NK-92 (cell line): ENCODE measurements around the gene SWI5.
"Not testable (repeated sequence)": the region's sequence is repeated elsewhere in the genome, so short reads cannot be mapped to it uniquely, and the experiment has no call there.

Source experiments
- DNase-seq: peaks from one replicate; lab custom pipeline; 2025; ENCODE audit not compliant: unreplicated experiment; lab: John Stamatoyannopoulos, UW

Gene SWI5

DNA sequence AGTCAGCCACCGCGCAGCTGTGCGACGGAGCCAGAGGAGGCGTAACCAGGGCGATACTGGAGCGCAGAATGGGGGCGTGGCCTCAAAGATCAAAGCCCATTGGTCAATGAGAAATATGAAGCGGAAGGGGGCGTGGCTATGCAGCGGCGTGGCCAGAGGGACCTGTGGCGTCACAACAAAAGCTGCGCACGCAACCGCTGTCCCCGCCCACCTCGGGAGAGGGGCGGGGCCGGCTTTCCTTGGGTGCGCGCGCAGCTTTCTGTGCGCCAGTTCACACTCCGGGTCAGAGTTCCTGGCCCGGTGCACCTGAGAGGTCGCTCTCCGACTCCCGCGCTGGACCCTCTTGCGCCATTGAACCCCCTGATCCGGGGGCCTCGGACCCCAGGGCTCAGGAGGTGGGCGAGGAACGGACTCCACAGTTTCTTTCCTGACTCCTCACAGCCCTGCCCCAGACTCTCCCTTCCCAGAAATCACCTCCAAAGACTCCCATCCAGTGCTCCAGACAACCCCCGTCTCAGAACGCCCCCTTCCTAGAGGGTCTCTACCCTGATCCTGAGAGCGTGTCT lies at the start of gene SWI5:
Gene SWI5, plus strand, starts transcription at position 269 of the 566 bp plus-strand sequence.
- DNase-seq, result peak; percentile 96

DNA sequence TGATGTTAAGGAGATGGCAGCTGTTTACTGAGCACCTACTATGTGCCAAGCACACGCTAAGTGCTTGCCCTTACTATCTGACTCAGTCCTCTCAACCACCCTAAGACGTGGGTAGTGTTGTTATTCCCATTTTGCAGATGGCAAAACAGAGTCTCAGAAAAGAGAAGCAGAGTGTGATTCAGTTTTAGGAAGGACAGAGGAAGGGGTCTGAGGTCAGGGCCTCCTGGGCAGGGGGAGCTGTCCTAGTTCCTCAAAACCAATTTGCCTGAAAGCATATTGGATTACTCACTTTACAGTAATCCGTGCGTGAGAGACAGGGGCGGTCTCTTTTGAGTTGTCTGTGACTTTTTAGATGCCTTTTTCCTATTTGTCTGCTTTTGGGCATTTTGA lies 49.7 kb upstream of the SWI5 start:
- DNase-seq, result no peak

DNA sequence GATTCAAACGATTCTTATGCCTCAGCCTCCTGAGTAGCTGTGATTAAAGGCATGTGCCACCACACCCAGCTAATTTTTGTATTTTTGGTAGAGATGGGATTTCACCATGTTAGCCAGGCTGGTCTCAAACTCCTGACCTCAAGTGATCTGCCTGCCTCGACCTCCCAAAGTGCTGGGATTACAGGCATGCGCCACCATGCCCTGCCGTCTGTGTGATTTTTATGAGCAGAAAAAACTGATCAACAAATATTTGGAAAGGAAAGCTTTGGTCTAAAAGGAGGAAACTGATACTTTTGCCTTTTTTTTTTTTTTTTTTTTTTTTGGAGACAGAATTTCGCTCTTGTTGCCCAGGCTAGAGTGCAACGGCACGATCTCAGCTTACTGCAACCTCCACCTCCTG lies 45.2 kb upstream of the SWI5 start:
- not testable (repeated sequence) for DNase-seq

DNA sequence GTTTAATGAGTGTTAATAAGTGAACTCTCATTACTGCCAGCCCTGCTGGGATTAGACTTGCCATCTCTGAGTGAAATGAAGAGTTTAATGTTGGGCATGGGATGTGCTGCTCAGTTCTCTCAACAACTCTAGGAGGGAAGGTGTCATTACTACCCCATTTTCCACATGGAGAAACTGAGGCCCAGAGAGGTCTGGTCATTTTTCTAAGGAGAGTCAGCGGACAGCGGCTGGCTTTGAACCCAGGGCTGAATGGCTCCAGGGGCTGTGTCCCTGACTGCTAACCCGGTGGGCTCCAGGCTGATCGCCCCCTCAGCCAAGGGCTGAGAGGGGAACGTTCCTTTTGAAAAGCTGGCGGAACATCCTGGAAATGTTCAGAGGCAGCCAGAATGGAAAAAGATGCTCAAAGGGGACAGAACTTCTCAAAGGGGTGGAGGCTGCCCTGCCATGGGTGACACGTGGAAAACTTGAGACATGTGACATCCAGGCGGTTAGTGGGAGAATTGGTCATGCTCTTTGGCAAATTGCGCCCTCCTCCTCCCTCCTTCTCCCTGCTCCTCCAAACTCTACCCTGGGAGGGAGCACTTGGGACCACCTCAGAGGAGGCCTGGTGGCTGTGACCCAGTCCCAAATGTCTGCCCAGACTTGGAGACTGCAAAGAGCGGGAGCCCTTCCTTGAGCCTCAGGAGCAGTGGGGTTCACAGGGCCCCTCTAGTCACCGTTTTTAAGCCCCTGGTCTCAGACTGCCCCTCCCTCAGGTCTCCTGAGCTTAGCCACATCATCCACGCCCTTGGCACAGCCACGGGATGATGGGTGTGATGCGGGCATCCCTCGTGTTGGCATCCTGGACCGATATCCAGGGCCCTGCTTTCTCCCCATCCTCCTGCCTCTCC lies 44.2 kb upstream of the SWI5 start:
- DNase-seq, result no peak

DNA sequence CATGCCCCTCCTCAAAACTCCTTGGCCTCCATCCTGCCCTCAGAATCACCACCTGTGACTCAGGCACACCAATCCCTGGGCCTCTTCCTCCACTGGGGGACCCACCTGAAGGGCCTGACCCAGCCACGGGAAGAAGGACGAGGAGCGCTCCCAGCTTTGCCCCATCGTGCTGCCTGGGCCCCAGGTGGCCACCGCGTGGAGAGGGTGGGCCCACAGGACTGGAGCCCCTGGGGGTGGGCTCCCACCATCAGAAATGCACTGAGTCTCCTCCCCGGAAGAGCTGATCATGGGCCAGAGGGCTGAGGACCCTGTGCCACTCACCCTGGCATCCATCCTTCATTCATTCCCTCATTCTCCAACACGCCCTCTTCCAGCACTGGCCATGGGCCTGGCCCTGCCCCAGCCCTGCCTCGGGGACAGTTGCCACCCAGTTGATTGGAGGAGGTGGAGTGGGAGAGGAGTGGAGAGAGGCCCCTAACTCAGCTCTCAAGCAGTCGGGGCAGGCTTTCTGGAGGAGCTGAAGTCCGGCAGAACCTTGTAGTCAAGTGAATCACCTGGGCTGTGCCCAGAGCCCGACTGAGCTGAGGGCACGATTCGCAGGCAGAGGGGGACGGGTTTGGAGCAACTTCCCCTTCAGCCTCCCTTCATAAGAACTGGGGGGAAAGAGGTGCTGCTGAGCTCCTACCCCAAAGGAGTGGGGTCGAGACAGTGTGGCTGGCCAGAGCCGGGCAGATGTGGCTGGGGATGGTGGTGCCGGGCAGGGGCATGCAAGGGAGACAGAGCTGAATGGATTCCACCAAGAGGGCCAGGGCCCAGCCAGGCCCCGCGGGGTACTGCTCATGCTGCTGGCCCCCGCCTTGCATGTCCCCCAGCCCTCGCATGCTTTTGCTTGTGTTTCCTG lies 43.3 kb upstream of the SWI5 start:
- no peak for DNase-seq

DNA sequence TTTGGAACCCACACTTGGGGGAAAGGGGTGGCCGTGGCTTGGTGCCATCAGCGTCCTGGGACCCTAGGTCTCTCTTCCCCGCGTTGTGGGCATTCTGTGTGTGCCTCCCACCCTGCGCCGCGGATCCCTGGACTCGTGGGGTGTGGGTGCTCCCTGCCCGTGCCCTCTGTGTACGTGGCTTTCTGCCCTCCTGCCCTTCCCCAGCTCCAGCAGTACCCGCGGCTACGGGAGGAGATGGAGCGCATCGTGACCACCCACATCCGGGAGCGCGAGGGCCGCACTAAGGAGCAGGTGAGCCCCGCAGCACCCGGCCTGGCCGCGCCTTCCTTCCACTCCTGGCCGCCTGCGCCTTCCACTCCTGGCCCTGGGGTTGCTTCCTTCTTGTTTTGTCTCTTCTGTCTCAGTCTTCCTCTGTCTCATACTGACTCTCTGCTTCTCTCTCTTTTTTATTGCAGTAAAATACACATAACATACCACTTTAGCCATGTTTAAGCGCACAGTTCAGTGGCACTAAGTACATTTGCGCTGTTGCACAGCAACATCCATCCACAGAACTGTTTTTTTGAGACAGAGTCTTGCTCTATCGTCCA lies 42.2 kb upstream of the SWI5 start:
- no peak for DNase-seq

DNA sequence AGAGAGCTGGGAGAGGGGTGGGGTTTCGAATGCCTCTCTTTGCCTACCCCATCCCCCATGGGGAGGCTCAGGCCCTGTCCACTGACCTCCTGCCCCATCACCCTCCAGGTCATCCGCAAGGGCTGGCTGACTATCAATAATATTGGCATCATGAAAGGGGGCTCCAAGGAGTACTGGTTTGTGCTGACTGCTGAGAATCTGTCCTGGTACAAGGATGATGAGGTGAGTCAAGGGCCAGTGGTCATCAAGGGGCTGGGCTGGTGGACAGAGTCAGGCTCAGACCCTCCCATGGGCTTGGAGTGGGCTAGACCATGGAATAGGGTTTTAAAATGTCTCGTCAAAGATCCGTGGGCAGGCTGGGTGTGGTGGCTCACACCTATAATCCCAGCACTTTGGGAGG lies 34.0 kb upstream of the SWI5 start:
- DNase-seq, result no peak

DNA sequence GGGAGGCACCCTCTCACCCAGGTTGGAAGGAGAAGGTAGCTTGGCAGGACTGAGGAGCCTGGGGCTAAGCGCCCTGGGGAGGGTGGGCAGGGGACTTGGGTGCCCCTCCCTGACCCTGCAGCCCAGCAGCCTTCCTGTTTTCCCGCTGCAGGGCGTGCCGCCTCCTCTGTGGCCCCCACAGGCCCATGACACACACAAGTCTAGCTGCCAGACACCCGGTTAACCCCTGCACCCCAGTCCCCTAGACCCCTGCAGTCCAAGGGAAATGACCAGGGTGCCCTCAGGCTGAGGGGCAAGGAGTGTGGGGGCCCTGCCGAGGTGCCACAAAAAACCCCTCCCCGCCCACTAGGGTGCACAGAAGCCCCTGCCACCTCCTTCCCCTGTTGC lies 33.3 kb upstream of the SWI5 start:
- DNase-seq, result no peak

DNA sequence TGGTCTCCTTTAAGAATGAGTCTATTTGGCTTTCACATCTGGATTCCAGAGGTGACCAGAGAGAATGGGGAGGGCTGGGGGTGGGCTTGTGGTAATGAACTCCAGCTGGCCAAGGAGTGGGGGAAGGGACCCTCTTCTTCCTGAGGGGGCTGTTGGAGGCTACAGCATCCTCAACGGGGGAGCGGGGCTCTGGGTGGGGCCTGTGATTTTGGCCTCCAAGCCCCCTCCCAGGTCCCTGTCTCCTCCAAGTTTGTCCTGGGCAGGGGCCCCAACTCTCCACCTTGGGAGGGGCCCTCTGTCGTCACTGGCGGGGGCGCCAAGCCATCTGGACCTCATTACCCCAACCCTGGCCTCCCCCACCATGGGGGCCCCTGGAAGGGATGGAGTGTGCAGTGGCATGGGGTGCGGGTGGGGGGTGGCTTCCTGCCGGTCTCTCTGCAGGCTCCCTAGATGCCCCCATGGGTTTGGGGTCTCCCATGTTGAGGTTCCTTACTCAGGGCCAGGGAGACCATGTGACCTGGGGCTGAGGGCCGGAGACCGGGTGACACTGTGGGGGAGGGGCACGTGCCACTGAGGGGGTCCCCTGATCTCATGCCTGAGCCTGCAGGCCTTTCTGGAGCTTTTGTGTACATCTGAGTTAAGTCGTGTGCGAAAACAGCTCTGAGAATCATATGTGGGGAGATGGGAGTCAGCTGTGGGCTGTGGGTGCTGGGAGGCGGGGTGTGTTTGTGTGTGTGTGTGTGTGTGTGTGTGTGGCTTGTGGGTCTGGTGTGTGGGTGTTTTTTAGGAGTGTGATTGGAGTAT lies 32.7 kb upstream of the SWI5 start:
- DNase-seq, result no peak

DNA sequence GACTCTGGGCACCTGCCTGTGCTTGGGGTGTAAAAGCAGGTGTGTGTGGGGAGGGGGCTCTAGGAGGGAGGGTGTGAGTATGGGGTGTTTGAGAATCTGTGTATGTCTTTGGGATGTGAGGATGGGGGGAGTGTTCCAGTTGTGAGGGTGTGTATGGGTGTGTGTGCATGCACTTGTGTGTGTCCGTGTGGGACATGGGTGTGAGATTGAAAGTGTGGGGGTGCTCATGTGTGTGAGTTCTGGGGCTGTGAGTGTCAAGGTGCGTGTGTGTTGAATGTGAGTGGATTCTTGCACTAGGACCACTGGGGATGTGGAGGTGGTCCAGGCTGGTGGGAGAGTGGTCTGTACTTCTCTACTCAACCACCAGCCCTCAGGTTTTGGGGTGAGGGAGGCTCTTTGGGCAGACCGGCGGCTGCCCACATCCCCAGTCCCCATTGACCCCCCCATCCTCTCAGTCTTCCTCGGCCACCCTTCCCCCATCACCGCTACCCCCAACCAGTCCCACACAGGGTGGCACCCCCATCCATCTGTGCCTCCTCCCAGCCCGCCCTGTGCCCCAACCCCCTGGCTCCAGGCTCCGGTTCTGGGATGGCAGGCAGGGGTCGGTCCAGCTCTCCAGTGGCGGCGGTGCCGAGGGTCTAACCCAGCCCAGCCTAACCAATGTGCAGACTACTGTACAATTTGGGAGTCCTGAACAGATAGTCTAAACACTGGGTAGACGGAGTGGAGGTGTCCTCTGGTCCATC lies 31.8 kb upstream of the SWI5 start:
- no peak for DNase-seq

DNA sequence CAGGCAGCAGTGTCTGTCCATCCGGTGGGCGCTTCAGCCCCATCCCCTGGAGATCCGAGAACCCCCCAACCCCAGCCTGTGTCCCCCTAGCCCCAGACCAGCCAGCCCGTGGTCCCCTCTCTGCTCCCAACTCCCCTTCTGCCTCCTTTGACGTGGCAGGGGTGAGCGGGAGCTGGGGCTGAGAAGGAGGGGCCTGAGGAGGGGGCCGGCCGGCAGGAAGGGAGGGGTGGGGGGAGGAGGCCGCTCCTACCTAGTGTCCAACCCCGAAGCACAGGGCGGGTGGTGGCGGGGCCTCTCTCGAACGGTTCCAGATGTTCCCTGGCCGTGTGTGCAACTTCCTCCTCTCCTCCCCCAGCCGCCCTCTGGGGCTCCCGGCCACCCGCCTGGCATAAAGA lies 31.2 kb upstream of the SWI5 start:
- DNase-seq, result no peak

DNA sequence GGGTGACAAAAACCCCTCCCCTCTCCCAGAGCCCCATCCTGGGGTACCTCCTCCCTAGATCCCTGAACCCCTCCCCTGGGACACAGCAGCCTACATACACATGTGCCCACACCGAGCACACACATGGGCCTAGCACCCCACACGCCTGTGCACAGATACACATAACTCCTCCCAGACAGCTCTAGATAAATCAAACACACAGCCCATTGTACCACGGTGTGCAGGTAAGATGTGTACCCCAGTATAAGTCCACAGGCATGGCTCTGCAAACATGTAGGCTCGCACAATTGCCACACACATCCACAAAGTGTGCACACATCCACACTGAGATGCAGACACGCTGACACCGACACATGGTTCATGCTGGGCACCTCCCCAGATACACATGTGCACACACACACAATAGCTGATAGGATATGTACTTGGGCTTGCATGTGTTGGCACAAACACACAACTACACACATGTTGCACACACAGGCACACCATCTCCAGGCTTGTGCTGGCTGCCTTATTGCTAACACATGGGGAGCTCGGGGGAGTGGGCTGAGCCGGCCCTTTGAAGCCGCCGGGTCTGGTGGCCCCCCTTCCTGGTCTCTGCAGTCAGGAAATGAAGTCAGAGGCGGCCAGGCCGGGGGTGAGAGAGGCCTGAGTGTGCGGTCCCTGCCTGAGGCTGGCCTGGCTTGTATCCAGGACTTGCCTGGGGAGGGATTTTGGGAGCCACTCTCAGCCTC lies 30.5 kb upstream of the SWI5 start:
- no peak for DNase-seq

DNA sequence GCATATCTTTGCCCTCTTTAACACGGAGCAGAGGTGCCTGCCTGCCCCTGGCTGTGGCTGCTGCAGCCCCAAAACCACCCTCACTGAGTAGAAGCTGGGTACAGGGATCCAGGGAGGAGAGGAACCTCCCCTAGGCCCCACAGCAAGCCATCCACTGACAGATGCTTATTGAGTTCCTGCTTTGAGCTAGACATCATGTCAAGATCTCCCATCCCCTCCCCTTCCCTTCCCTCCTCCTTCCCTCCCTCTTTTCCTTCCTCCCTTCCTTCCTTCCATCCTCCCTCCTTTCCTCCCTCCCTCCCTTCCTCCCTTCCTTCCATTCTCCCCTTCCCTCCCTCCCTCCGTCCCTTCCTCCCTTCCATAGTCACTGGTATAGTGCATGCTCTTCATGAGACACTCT lies 29.6 kb upstream of the SWI5 start:
- DNase-seq, result no peak

DNA sequence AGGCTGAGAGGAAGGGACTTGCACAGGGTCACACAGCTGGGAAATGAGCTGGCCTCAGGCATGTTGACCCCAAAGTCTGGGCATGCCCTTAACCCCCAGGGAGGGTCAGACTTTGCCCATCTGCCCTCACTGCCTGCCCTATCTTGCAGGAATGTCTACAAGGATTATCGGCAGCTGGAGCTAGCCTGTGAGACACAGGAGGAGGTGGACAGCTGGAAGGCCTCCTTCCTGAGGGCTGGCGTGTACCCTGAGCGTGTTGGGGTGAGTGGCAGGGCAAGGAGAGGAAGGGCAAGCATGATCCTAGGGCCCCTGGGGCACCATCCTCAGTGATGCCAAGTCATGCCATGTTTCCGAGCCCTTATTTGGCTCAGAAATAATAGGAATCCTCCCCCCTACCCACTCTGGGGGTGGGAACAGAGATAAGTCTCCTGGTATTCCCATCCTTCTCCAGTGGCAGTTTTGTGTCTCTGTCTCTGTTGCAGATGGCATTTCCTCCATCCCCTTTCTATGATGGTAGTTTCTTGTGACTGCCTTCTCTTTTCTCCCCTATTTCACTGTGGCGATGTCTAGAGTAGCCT lies 28.8 kb upstream of the SWI5 start:
- no peak for DNase-seq

DNA sequence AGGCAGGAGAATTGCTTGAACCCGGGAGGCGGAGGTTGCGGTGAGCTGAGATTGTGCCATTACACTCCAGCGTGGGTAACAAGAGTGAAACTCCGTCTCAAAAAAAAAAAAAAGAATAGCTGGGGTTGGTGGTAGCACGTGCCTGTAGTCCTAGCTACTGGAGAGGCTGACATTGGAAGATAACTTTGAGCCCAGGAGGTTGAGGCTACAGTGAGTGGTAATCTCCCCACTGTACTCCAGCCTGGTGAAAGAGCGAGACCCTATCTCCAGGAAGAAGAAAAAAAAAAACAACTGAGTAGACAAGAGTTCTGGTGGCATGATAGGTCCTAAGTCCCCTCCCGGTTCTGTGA lies 26.5 kb upstream of the SWI5 start:
- DNase-seq, result no peak

DNA sequence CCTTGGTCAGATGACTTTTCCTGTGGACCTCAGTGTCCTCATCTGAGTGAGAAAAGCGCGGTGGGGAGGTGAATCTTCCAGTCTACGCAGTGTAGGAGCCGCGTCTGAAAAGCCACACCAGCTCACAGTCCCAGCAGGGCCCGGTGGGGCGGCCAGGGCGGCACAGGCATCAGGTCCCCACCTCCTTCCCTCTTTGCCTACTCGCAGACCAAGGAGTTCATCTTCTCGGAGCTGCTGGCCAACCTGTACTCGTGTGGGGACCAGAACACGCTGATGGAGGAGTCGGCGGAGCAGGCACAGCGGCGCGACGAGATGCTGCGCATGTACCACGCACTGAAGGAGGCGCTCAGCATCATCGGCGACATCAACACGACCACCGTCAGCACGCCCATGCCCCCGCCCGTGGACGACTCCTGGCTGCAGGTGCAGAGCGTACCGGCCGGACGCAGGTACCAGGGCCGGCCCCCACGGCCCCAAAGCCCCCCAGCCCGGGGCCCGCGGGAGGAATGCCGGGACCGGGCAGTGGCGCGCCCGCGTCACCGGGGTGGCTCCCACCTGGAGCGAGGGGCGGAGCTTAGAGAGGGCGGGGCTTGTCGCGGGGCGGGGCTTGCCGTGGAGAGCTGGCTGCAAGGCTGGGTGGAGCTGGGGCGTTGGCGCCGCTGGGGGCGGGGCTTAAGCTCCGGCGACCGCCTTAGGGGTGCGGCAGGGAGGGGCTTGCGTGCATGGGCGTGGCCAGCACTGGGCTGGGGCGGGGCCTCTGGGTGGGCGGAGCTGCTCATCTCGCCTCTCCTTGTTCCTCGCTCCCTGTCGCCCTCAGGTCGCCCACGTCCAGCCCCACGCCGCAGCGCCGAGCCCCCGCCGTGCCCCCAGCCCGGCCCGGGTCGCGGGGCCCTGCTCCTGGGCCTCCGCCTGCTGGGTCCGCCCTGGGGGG lies 25.9 kb upstream of the SWI5 start:
- peak; percentile 60 for DNase-seq

DNA sequence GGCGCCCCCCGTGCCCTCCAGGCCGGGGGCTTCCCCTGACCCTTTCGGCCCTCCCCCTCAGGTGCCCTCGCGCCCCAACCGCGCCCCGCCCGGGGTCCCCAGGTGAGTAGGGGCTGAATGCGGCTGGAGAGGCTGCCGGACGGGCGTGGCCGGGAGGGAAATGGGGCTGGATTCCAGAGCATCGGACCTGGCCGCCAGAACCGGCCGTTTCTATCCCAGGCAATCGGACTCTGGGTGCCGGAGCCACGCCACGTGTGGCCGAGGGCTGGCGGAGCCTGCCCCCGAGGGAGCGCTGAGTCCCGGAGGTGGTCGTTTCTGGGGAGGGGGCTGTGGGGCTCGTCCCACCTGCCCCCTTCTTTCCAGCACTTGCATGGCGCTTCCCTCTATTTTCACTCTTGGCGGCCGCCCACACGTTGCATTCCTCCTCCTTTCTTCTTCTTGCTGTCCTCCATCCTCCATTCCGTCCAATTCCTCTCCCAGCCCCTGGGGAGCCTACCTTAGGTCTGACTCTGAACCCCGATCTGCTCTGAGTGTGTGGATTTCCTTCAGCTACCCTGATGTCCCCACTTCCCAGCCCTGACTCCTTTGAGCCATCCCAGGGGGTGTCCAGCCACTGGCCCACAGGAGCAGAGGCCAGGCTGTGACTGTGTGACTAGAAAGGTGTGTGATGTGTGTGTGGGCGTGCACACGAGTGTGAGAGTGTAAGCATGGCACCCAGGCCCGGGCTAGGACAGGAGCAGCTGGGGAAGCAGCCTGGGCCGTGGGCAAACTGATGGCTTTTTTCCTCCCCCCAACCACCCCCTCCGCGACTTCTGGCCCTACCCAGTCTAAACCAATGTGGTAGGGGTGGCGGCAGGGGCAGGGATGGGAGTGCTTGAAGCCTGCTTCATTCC lies 25.0 kb upstream of the SWI5 start:
- DNase-seq, result no peak
